ENCODE measurements around the gene CNIH3.

CNIH3 gene

GRCh38 chr1:224670506-224670905 is 54.4 kb downstream of the CNIH3 start:
- DNase-seq (ENCODE audit: low spot score): no peak
- TF ChIP-seq CTCF (IDR thresholded peaks at IDR 0.05): no peak
- no peak overlapping the region for H3K27ac ChIP-seq
- H3K4me3 ChIP-seq: no peak overlapping the region

- TF ChIP-seq CTCF (IDR thresholded peaks at IDR 0.05): no peak
- H3K27ac ChIP-seq: no peak overlapping the region
- DNase-seq (ENCODE audit: low spot score): no peak
- no peak overlapping the region for H3K4me3 ChIP-seq
Measured at GRCh38 chr1:224671076-224671475, 55.0 kb downstream of the CNIH3 start.

- no peak overlapping the region for H3K27ac ChIP-seq
- no peak for TF ChIP-seq CTCF (IDR thresholded peaks at IDR 0.05)
- DNase-seq (ENCODE audit: low spot score): no peak
- no peak overlapping the region for H3K4me3 ChIP-seq
Measured at GRCh38 chr1:224673141-224673540, 57.0 kb downstream of the CNIH3 start.

- TF ChIP-seq CTCF (IDR thresholded peaks at IDR 0.05): no peak
- no peak overlapping the region for H3K4me3 ChIP-seq
- DNase-seq (ENCODE audit: low spot score): no peak
Measured at GRCh38 chr1:224675590-224675989, 59.5 kb downstream of the CNIH3 start.

GRCh38 chr1:224676551-224676950 is 60.4 kb downstream of the CNIH3 start:
- Histone ChIP-seq H3K27ac (no peak overlapping the region), H3K4me3 (no peak overlapping the region)
- TF ChIP-seq CTCF (IDR thresholded peaks at IDR 0.05): no peak
- no peak for DNase-seq (ENCODE audit: low spot score)

More at GRCh38 chr1:224675590-224675989, 59.5 kb downstream of the CNIH3 start:
- H3K27ac ChIP-seq: no peak overlapping the region

GRCh38 chr1:224678168-224678567 is 62.1 kb downstream of the CNIH3 start:
- no peak for DNase-seq (ENCODE audit: low spot score)
- Histone ChIP-seq H3K27ac (no peak overlapping the region), H3K4me3 (no peak overlapping the region)
- TF ChIP-seq CTCF (IDR thresholded peaks at IDR 0.05): no peak

GRCh38 chr1:224679606-224680005 is 63.5 kb downstream of the CNIH3 start:
- H3K4me3 ChIP-seq: no peak overlapping the region

More at GRCh38 chr1:224679606-224680005, 63.5 kb downstream of the CNIH3 start:
- no peak for DNase-seq (ENCODE audit: low spot score)
- H3K27ac ChIP-seq: no peak overlapping the region
- TF ChIP-seq CTCF (IDR thresholded peaks at IDR 0.05): no peak

Data from coronary artery (tissue), 2 donors.